A673 (cell line): ENCODE measurements around the gene HERC4.

Experiments used
- CTCF ChIP-seq: fragments of 300-800, 200-600 bp; sonication (generic); conservative IDR thresholded peaks from 2 replicates; pipeline ENCODE4 v1.5.1; 2017; ENCODE audit warnings: low read depth, mild to moderate bottlenecking, antibody characterized with exemption, low read length, moderate library complexity, mixed read lengths
- EZH2 ChIP-seq: fragments of 200-600 bp; sonication (generic); IDR thresholded peaks from 2 replicates; pipeline ENCODE4 v1.6.1; 2017; ENCODE audit warnings: borderline replicate concordance, low read depth, mild to moderate bottlenecking, mixed read lengths, antibody characterized with exemption, low read length; ENCODE audit not compliant: poor library complexity, severe bottlenecking

GRCh38 chr10:68112837-68113236 is 37.8 kb upstream of the HERC4 start:
- no peak for TF ChIP-seq CTCF
- no peak for TF ChIP-seq EZH2
